C4-2B (cell line): Measurements from ENCODE around the gene PLXNA4.

Experiments used
- ZFX ChIP-seq: fragments of 450-650 bp; IDR thresholded peaks from 2 replicates; pipeline ENCODE4 v1.6.1; 2017
- TF ChIP-seq, protein P1 (sequence below): fragments of 450-650 bp; conservative IDR thresholded peaks from 2 replicates; pipeline ENCODE4 v1.5.1; 2017; ENCODE audit warnings: mild to moderate bottlenecking

DNA sequence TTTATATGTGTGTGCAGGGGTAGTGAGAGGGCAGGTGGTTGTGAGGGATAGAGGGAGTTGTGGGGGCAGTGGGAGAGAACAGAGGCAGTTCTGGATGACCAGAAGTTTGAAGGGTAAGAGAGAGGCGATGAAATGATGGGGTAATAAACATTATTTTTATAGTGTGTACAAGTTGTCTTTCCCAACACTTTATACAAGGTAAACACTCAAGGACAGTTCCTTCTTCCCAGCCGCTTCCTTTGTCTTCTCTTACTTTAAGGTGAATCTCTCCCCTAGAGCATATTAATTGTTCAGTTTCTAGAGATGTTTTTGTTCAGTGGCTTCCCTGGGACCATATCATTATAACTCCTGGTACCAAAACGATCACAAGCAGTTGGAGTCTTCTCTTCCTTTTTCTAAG is 475.8 kb downstream of the PLXNA4 start:
- TF ChIP-seq, protein P1, sequence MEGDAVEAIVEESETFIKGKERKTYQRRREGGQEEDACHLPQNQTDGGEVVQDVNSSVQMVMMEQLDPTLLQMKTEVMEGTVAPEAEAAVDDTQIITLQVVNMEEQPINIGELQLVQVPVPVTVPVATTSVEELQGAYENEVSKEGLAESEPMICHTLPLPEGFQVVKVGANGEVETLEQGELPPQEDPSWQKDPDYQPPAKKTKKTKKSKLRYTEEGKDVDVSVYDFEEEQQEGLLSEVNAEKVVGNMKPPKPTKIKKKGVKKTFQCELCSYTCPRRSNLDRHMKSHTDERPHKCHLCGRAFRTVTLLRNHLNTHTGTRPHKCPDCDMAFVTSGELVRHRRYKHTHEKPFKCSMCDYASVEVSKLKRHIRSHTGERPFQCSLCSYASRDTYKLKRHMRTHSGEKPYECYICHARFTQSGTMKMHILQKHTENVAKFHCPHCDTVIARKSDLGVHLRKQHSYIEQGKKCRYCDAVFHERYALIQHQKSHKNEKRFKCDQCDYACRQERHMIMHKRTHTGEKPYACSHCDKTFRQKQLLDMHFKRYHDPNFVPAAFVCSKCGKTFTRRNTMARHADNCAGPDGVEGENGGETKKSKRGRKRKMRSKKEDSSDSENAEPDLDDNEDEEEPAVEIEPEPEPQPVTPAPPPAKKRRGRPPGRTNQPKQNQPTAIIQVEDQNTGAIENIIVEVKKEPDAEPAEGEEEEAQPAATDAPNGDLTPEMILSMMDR = no peak
- TF ChIP-seq ZFX = no peak
